ENCODE results near the gene FOLH1. TPM values are rescaled to one million over a fixed set of nuclear protein-coding genes. Genes with fewer than 3 reads are reported as not detected.
"Not testable (repeated sequence)": the region's sequence is repeated elsewhere in the genome, so short reads cannot be mapped to it uniquely, and the experiment has no call there.

Gene FOLH1
- total and polyA plus RNA-seq, 2 donors (not counting 1 experiment from before 2014, with no cell fraction given) = 1.2 TPM; not detected in 1

DNA sequence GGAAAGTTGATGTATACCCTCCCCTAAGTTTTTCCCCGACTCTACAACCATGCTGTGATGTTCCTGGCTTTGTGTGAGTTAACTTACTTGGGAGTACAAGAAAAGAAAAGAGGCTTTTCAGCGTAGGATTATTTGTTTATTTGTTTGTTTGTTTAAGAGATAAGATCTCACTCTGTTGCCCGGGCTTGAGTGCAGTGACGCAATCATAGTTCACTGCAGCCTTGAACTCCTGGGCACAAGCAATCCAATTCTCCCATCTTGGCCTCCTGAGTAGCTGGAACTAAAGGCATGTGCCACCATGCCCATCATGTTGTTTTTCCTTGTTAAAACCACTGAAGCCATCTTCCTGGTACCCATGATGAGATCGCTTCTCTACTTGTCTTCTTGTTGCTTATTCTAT lies 24.6 kb upstream of the FOLH1 start:
- not testable (repeated sequence) for H3K27ac ChIP-seq (ENCODE audit: insufficient read depth, low read length); H3K79me2 ChIP-seq (ENCODE audit: control insufficient read depth, insufficient read depth, low read length); H3K4me1 ChIP-seq (ENCODE audit: control insufficient read depth, extremely low read depth, insufficient read depth, low read length); DNase-seq (ENCODE audit: low read depth in 2 of 2); H3K4me3 ChIP-seq (replicated peaks in 1 of 4; ENCODE audit: control extremely low read depth in 1 of 4, insufficient read depth in 1 of 4, low read depth in 3 of 4, low read length in 4 of 4); H3K27me3 ChIP-seq (ENCODE audit: control insufficient read depth, insufficient read depth, low read length); H3K9me3 ChIP-seq (ENCODE audit: control insufficient read depth, insufficient read depth, low read depth, low read length); H3K36me3 ChIP-seq (ENCODE audit: control insufficient read depth, insufficient read depth, low read length); H3K9ac ChIP-seq (ENCODE audit: insufficient read depth, low read length); H4K20me1 ChIP-seq (ENCODE audit: control insufficient read depth, extremely low read depth, insufficient read depth, low read length); H3K4me2 ChIP-seq (ENCODE audit: extremely low read depth, insufficient read depth, low read length); H2AFZ ChIP-seq (ENCODE audit: low read length)

DNA sequence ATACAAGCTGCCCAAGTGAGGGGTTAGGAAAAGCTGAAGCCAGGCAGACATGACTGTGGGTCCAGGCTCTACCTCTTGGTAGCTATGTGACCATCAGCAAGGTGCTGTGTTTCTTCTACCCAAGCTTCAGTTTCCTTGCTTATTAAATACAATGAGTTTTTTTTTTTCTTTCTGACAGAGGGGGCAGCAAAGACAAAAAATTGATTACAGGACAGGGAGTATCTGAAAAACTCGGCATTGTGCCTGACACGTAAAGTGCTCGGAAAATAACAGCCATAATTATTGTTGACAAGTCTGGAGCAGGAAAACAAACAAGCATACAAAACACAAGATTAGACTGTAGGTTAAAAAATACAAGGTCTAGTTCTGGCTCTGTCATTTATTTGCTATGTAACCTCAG lies 23.3 kb upstream of the FOLH1 start:
- H2AFZ ChIP-seq (ENCODE audit: low read length); H3K36me3 ChIP-seq (ENCODE audit: control insufficient read depth, insufficient read depth, low read length); DNase-seq (ENCODE audit: low read depth in 2 of 2); H3K9ac ChIP-seq (ENCODE audit: insufficient read depth, low read length); H3K4me3 ChIP-seq (replicated peaks in 1 of 4; ENCODE audit: control extremely low read depth in 1 of 4, insufficient read depth in 1 of 4, low read depth in 3 of 4, low read length in 4 of 4); H3K9me3 ChIP-seq (ENCODE audit: control insufficient read depth, insufficient read depth, low read depth, low read length); H3K27ac ChIP-seq (ENCODE audit: insufficient read depth, low read length); H4K20me1 ChIP-seq (ENCODE audit: control insufficient read depth, extremely low read depth, insufficient read depth, low read length); H3K79me2 ChIP-seq (ENCODE audit: control insufficient read depth, insufficient read depth, low read length); H3K4me1 ChIP-seq (ENCODE audit: control insufficient read depth, extremely low read depth, insufficient read depth, low read length); H3K27me3 ChIP-seq (ENCODE audit: control insufficient read depth, insufficient read depth, low read length); H3K4me2 ChIP-seq (ENCODE audit: extremely low read depth, insufficient read depth, low read length): not testable (repeated sequence)

DNA sequence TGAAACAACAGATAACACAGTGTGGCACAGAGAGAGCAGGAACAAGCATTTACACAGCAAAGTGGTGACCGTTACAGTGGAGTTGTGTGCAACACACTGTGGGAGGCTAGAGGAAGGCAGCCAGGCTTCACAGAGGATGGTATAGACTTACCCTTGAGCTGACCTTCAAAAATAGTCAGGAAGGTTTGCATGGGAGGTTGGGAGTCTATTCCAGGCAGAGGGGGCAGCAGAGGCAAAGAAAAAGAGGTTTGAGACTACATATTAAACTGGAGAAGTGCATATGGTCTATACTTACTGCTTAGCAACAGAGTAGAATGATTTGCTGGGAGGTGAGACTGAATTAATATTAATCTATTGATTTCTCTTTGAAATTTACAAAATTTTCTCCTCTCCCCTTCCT lies 22.1 kb upstream of the FOLH1 start:
- DNase-seq (ENCODE audit: low read depth in 2 of 2); H3K36me3 ChIP-seq (ENCODE audit: control insufficient read depth, insufficient read depth, low read length); H3K27me3 ChIP-seq (ENCODE audit: control insufficient read depth, insufficient read depth, low read length); H3K4me1 ChIP-seq (ENCODE audit: control insufficient read depth, extremely low read depth, insufficient read depth, low read length); H3K4me3 ChIP-seq (replicated peaks in 1 of 4; ENCODE audit: control extremely low read depth in 1 of 4, insufficient read depth in 1 of 4, low read depth in 3 of 4, low read length in 4 of 4); H3K9ac ChIP-seq (ENCODE audit: insufficient read depth, low read length); H3K79me2 ChIP-seq (ENCODE audit: control insufficient read depth, insufficient read depth, low read length); H4K20me1 ChIP-seq (ENCODE audit: control insufficient read depth, extremely low read depth, insufficient read depth, low read length); H3K4me2 ChIP-seq (ENCODE audit: extremely low read depth, insufficient read depth, low read length); H3K9me3 ChIP-seq (ENCODE audit: control insufficient read depth, insufficient read depth, low read depth, low read length); H2AFZ ChIP-seq (ENCODE audit: low read length); H3K27ac ChIP-seq (ENCODE audit: insufficient read depth, low read length): not testable (repeated sequence)

DNA sequence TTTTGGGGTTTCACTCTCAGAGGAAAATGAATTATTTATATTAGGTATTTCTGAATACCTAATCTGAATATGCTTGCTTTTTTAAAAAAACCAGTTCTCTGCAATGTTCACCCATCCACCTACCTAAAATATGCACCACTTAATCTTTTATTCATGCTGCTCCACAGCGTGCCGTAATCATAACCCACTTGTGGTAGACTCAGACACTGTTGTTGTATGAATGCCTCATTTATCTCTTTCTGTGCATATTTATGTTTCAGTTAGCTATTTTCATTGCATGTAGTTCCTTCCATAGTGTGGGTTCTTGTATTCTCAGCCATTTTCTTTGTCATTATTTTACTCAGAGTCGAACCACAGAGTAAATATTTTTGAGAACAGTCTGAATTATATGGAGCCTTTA lies 21.6 kb upstream of the FOLH1 start:
- not testable (repeated sequence) for H4K20me1 ChIP-seq (ENCODE audit: control insufficient read depth, extremely low read depth, insufficient read depth, low read length); H3K36me3 ChIP-seq (ENCODE audit: control insufficient read depth, insufficient read depth, low read length); H3K9ac ChIP-seq (ENCODE audit: insufficient read depth, low read length); H3K9me3 ChIP-seq (ENCODE audit: control insufficient read depth, insufficient read depth, low read depth, low read length); H3K4me3 ChIP-seq (replicated peaks in 1 of 4; ENCODE audit: control extremely low read depth in 1 of 4, insufficient read depth in 1 of 4, low read depth in 3 of 4, low read length in 4 of 4); H3K79me2 ChIP-seq (ENCODE audit: control insufficient read depth, insufficient read depth, low read length); H3K4me1 ChIP-seq (ENCODE audit: control insufficient read depth, extremely low read depth, insufficient read depth, low read length); H3K27ac ChIP-seq (ENCODE audit: insufficient read depth, low read length); H3K27me3 ChIP-seq (ENCODE audit: control insufficient read depth, insufficient read depth, low read length); DNase-seq (ENCODE audit: low read depth in 2 of 2); H3K4me2 ChIP-seq (ENCODE audit: extremely low read depth, insufficient read depth, low read length); H2AFZ ChIP-seq (ENCODE audit: low read length)

DNA sequence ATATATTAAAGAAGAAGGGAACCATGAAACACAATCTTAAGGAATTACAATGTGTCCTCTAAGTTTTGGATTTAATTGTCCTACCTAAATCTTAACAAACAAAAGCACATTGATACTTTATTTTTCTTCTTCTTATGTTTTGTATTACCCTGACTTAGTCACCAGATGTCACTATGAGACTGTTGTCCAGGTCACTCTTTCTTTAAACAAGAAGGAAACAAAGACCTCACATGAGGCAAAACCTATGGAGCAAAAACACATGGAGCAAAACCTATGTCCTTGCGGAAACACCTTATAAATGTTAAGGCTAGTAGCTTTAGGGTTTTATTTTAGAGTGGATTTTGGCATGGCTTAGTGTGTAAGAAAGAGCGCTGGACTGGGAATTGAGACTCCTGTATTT lies 20.7 kb upstream of the FOLH1 start:
- DNase-seq (ENCODE audit: low read depth in 2 of 2) = not testable (repeated sequence)

DNA sequence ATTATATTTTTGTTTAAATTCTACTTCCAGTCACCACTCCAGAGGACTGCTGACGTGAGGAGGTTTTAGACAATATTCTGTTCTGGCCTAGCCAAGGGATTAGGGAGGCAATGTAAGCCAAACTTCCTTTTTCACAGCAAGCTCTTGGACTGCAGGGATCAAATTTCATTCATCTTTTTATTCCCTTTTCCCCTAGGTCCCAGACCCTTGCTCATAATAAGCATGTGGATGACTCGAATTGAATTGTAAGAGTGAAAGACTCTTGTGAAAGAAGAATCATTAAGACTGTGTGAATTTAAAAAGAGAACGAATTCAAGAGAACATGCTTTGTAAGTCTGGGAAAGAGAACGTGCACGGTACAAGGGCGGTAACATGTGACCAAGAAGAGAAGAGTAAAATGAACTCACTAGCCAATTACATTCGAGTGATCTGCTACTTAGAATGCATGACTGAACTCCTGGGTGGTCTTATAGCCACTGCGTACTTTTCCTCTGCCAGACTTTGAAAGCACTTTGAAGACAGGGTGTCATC lies 16.9 kb upstream of the FOLH1 start:
- not testable (repeated sequence) for H3K9ac ChIP-seq (ENCODE audit: insufficient read depth, low read length); H3K79me2 ChIP-seq (ENCODE audit: control insufficient read depth, insufficient read depth, low read length); H3K27ac ChIP-seq (ENCODE audit: insufficient read depth, low read length); DNase-seq (ENCODE audit: low read depth in 2 of 2); H3K36me3 ChIP-seq (ENCODE audit: control insufficient read depth, insufficient read depth, low read length); H2AFZ ChIP-seq (ENCODE audit: low read length); H3K4me1 ChIP-seq (ENCODE audit: control insufficient read depth, extremely low read depth, insufficient read depth, low read length); H4K20me1 ChIP-seq (ENCODE audit: control insufficient read depth, extremely low read depth, insufficient read depth, low read length); H3K27me3 ChIP-seq (ENCODE audit: control insufficient read depth, insufficient read depth, low read length); H3K4me3 ChIP-seq (replicated peaks in 1 of 4; ENCODE audit: control extremely low read depth in 1 of 4, insufficient read depth in 1 of 4, low read depth in 3 of 4, low read length in 4 of 4); H3K4me2 ChIP-seq (ENCODE audit: extremely low read depth, insufficient read depth, low read length); H3K9me3 ChIP-seq (ENCODE audit: control insufficient read depth, insufficient read depth, low read depth, low read length)

More for the DNA sequence above, 20.7 kb upstream of the FOLH1 start:
- H3K36me3 ChIP-seq (ENCODE audit: control insufficient read depth, insufficient read depth, low read length); H3K9ac ChIP-seq (ENCODE audit: insufficient read depth, low read length); H3K27me3 ChIP-seq (ENCODE audit: control insufficient read depth, insufficient read depth, low read length); H4K20me1 ChIP-seq (ENCODE audit: control insufficient read depth, extremely low read depth, insufficient read depth, low read length); H2AFZ ChIP-seq (ENCODE audit: low read length); H3K4me2 ChIP-seq (ENCODE audit: extremely low read depth, insufficient read depth, low read length); H3K4me1 ChIP-seq (ENCODE audit: control insufficient read depth, extremely low read depth, insufficient read depth, low read length); H3K27ac ChIP-seq (ENCODE audit: insufficient read depth, low read length); H3K9me3 ChIP-seq (ENCODE audit: control insufficient read depth, insufficient read depth, low read depth, low read length); H3K4me3 ChIP-seq (replicated peaks in 1 of 4; ENCODE audit: control extremely low read depth in 1 of 4, insufficient read depth in 1 of 4, low read depth in 3 of 4, low read length in 4 of 4); H3K79me2 ChIP-seq (ENCODE audit: control insufficient read depth, insufficient read depth, low read length): not testable (repeated sequence)
